LNCAP (cell line): ENCODE data around the gene TFB2M.

Source experiments
- CTCF ChIP-seq: fragments of 450-650 bp; IDR thresholded peaks from 2 replicates; pipeline ENCODE4 v1.5.1; 2017; ENCODE audit warnings: mild to moderate bottlenecking

TFB2M gene

GRCh38 chr1:246588159-246588721 lies 22.2 kb upstream of the TFB2M start:
- no peak for TF ChIP-seq CTCF

GRCh38 chr1:246587606-246588005 lies 21.5 kb upstream of the TFB2M start:
- no peak for TF ChIP-seq CTCF

GRCh38 chr1:246587032-246587431 lies 21.0 kb upstream of the TFB2M start:
- TF ChIP-seq CTCF, result no peak

- no peak for TF ChIP-seq CTCF
Measured at GRCh38 chr1:246583448-246584185, 17.6 kb upstream of the TFB2M start.

GRCh38 chr1:246583056-246583440 lies 17.0 kb upstream of the TFB2M start:
- TF ChIP-seq CTCF, result no peak

GRCh38 chr1:246582301-246583055 lies 16.4 kb upstream of the TFB2M start:
- TF ChIP-seq CTCF, result no peak

GRCh38 chr1:246580497-246581370 lies 14.7 kb upstream of the TFB2M start:
- TF ChIP-seq CTCF, result no peak
